GM19468 (cell line): Measurements from ENCODE around the gene TRMT2A.
"Not testable (repeated sequence)": the region's sequence is repeated elsewhere in the genome, so short reads cannot be mapped to it uniquely, and the experiment has no call there.

Experiments
- ATAC-seq: cut with Tn5 transposase; IDR thresholded peaks from one replicate; pipeline ENCODE4 v1.9.1; 2021; ENCODE audit warnings: mild to moderate bottlenecking, moderate library complexity, moderate number of reproducible peaks; ENCODE audit not compliant: unreplicated experiment; ENCODE audit errors: extremely low read depth

The TRMT2A gene

GRCh38 chr22:20116951-20117632 lies at the start of gene TRMT2A:
TSS of gene TRMT2A (minus strand) at chr22:20117226. CDS start at chr22:20116906, 320 bp downstream.
- peak; percentile 59 for ATAC-seq

GRCh38 chr22:20166703-20167102 lies 49.7 kb upstream of the TRMT2A start:
- no peak for ATAC-seq

- no peak for ATAC-seq
Measured at GRCh38 chr22:20165913-20166312, 48.9 kb upstream of the TRMT2A start.

- ATAC-seq = no peak
Measured at GRCh38 chr22:20165421-20165820, 48.4 kb upstream of the TRMT2A start.

- no peak for ATAC-seq
Measured at GRCh38 chr22:20164863-20165262, 47.8 kb upstream of the TRMT2A start.

- ATAC-seq = no peak
Measured at GRCh38 chr22:20160041-20160440, 43.0 kb upstream of the TRMT2A start.

- not testable (repeated sequence) for ATAC-seq
Measured at GRCh38 chr22:20159531-20159930, 42.5 kb upstream of the TRMT2A start.

- no peak for ATAC-seq
Measured at GRCh38 chr22:20159076-20159475, 42.0 kb upstream of the TRMT2A start.

GRCh38 chr22:20158391-20159036 lies 41.5 kb upstream of the TRMT2A start:
- no peak for ATAC-seq

GRCh38 chr22:20157430-20158183 lies 40.6 kb upstream of the TRMT2A start:
- ATAC-seq = no peak

GRCh38 chr22:20156611-20157429 lies 39.8 kb upstream of the TRMT2A start:
- no peak for ATAC-seq

- ATAC-seq = no peak
Measured at GRCh38 chr22:20156042-20156389, 39.0 kb upstream of the TRMT2A start.

- ATAC-seq = no peak
Measured at GRCh38 chr22:20155330-20156041, 38.5 kb upstream of the TRMT2A start.

GRCh38 chr22:20154602-20155187 lies 37.7 kb upstream of the TRMT2A start:
- ATAC-seq = no peak

GRCh38 chr22:20153945-20154344 lies 36.9 kb upstream of the TRMT2A start:
- ATAC-seq = no peak

GRCh38 chr22:20152464-20152890 lies 35.5 kb upstream of the TRMT2A start:
- no peak for ATAC-seq

GRCh38 chr22:20151276-20151588 lies 34.2 kb upstream of the TRMT2A start:
- ATAC-seq = no peak

GRCh38 chr22:20150381-20151275 lies 33.6 kb upstream of the TRMT2A start, which contains the start of gene CCDC188:
TSS of gene CCDC188 (minus strand) at chr22:20151055. CDS start at chr22:20150986, 69 bp downstream.
- no peak for ATAC-seq
